ENCODE data around the gene CCNA2.

Gene CCNA2

GRCh38 chr4:121784401-121784800 lies 39.3 kb downstream of the CCNA2 start:
- Histone ChIP-seq H3K27me3 (ENCODE audit: insufficient read depth, low read length) (no peaks in the 10 kb centered on the region), H3K9me3 (ENCODE audit: low read length) (no peaks in the 10 kb centered on the region), H3K4me1 (ENCODE audit: insufficient read depth, low read length) (peaks cover 5% of the 10 kb centered on the region), H2AFZ (ENCODE audit: low read depth, low read length) (no peak overlapping the region), H3K36me3 (ENCODE audit: insufficient read depth, low read length) (no peaks in the 10 kb centered on the region), H3K4me3 (ENCODE audit: low read length) (no peak overlapping the region)

- Histone ChIP-seq H3K9me3 (ENCODE audit: low read length) (no peaks in the 10 kb centered on the region), H3K36me3 (ENCODE audit: insufficient read depth, low read length) (no peaks in the 10 kb centered on the region), H2AFZ (ENCODE audit: low read depth, low read length) (no peak overlapping the region), H3K27me3 (ENCODE audit: insufficient read depth, low read length) (no peaks in the 10 kb centered on the region), H3K4me3 (ENCODE audit: low read length) (no peak overlapping the region), H3K4me1 (ENCODE audit: insufficient read depth, low read length) (peaks cover 5% of the 10 kb centered on the region)
Measured at GRCh38 chr4:121783210-121783609, 40.5 kb downstream of the CCNA2 start.

- H3K27me3 ChIP-seq (ENCODE audit: insufficient read depth, low read length) = no peaks in the 10 kb centered on the region
- H3K4me3 ChIP-seq (ENCODE audit: low read length) = no peak overlapping the region
- H2AFZ ChIP-seq (ENCODE audit: low read depth, low read length) = no peak overlapping the region
- H3K9me3 ChIP-seq (ENCODE audit: low read length) = no peaks in the 10 kb centered on the region
- no peaks in the 10 kb centered on the region for H3K4me1 ChIP-seq (ENCODE audit: insufficient read depth, low read length)
- no peaks in the 10 kb centered on the region for H3K36me3 ChIP-seq (ENCODE audit: insufficient read depth, low read length)
Measured at GRCh38 chr4:121778991-121779628, 44.6 kb downstream of the CCNA2 start.

- no peaks in the 10 kb centered on the region for H3K27me3 ChIP-seq (ENCODE audit: insufficient read depth, low read length)
- H2AFZ ChIP-seq (ENCODE audit: low read depth, low read length) = no peak overlapping the region
- no peaks in the 10 kb centered on the region for H3K4me1 ChIP-seq (ENCODE audit: insufficient read depth, low read length)
- no peaks in the 10 kb centered on the region for H3K36me3 ChIP-seq (ENCODE audit: insufficient read depth, low read length)
- H3K4me3 ChIP-seq (ENCODE audit: low read length) = no peak overlapping the region
- H3K9me3 ChIP-seq (ENCODE audit: low read length) = no peaks in the 10 kb centered on the region
Measured at GRCh38 chr4:121777625-121778024, 46.1 kb downstream of the CCNA2 start.

GRCh38 chr4:121776610-121777401 lies 46.9 kb downstream of the CCNA2 start:
- Histone ChIP-seq H2AFZ (ENCODE audit: low read depth, low read length) (no peak overlapping the region), H3K4me1 (ENCODE audit: insufficient read depth, low read length) (no peaks in the 10 kb centered on the region), H3K9me3 (ENCODE audit: low read length) (no peaks in the 10 kb centered on the region), H3K4me3 (ENCODE audit: low read length) (no peak overlapping the region), H3K27me3 (ENCODE audit: insufficient read depth, low read length) (no peaks in the 10 kb centered on the region), H3K36me3 (ENCODE audit: insufficient read depth, low read length) (no peaks in the 10 kb centered on the region)

- peaks cover 24% of the 10 kb centered on the region for H3K27me3 ChIP-seq (ENCODE audit: insufficient read depth, low read length)
- H3K4me3 ChIP-seq (ENCODE audit: low read length) = no peak overlapping the region
- H2AFZ ChIP-seq (ENCODE audit: low read depth, low read length) = no peak overlapping the region
- no peaks in the 10 kb centered on the region for H3K36me3 ChIP-seq (ENCODE audit: insufficient read depth, low read length)
- H3K4me1 ChIP-seq (ENCODE audit: insufficient read depth, low read length) = no peaks in the 10 kb centered on the region
- no peaks in the 10 kb centered on the region for H3K9me3 ChIP-seq (ENCODE audit: low read length)
Measured at GRCh38 chr4:121773883-121774282, 49.8 kb downstream of the CCNA2 start.

GRCh38 chr4:121771869-121772268 lies 51.8 kb downstream of the CCNA2 start:
- H3K4me1 ChIP-seq (ENCODE audit: insufficient read depth, low read length) = no peaks in the 10 kb centered on the region
- H3K36me3 ChIP-seq (ENCODE audit: insufficient read depth, low read length) = no peaks in the 10 kb centered on the region
- H2AFZ ChIP-seq (ENCODE audit: low read depth, low read length) = no peak overlapping the region
- peaks cover 37% of the 10 kb centered on the region for H3K27me3 ChIP-seq (ENCODE audit: insufficient read depth, low read length)
- H3K9me3 ChIP-seq (ENCODE audit: low read length) = no peaks in the 10 kb centered on the region
- no peak overlapping the region for H3K4me3 ChIP-seq (ENCODE audit: low read length)

- Histone ChIP-seq H2AFZ (ENCODE audit: low read depth, low read length) (no peak overlapping the region), H3K27me3 (ENCODE audit: insufficient read depth, low read length) (peaks cover 60% of the 10 kb centered on the region), H3K4me3 (ENCODE audit: low read length) (no peak overlapping the region), H3K36me3 (ENCODE audit: insufficient read depth, low read length) (no peaks in the 10 kb centered on the region), H3K4me1 (ENCODE audit: insufficient read depth, low read length) (peaks cover 4% of the 10 kb centered on the region), H3K9me3 (ENCODE audit: low read length) (no peaks in the 10 kb centered on the region)
Measured at GRCh38 chr4:121769341-121769740, 54.3 kb downstream of the CCNA2 start.

GRCh38 chr4:121767166-121767565 lies 56.5 kb downstream of the CCNA2 start:
- Histone ChIP-seq H3K4me3 (ENCODE audit: low read length) (no peak overlapping the region), H2AFZ (ENCODE audit: low read depth, low read length) (no peak overlapping the region), H3K27me3 (ENCODE audit: insufficient read depth, low read length) (peaks cover 81% of the 10 kb centered on the region), H3K4me1 (ENCODE audit: insufficient read depth, low read length) (peaks cover 4% of the 10 kb centered on the region), H3K9me3 (ENCODE audit: low read length) (no peaks in the 10 kb centered on the region), H3K36me3 (ENCODE audit: insufficient read depth, low read length) (no peaks in the 10 kb centered on the region)

Data from neuron (in vitro differentiated cells).